ENCODE data around the gene ZFP92. TPM values are rescaled to one million over a fixed set of nuclear protein-coding genes. Genes with fewer than 3 reads are reported as not detected.

Gene ZFP92
- total and polyA plus RNA-seq, 2 donors = 0.19 to 0.27 TPM

GRCh38 chrX:153420851-153421599, 9.8 kb downstream of the ZFP92 start:
- Histone ChIP-seq H3K9me3 (ENCODE audit: control insufficient read depth in 2 of 2, insufficient read depth in 1 of 2, low read length in 1 of 2) (no peaks in the 10 kb centered on the region), H3K4me1 (ENCODE audit: control insufficient read depth in 2 of 2, insufficient read depth in 2 of 2, low read length in 2 of 2) (no peaks in the 10 kb centered on the region), H3K27me3 (ENCODE audit: control insufficient read depth in 2 of 2, insufficient read depth in 1 of 2, low read length in 1 of 2) (no peaks in the 10 kb centered on the region), H3K4me3 (ENCODE audit: low read length in 2 of 2) (no peak overlapping the region), H3K36me3 (ENCODE audit: control insufficient read depth in 2 of 2, insufficient read depth in 2 of 2, low read length in 1 of 2) (peaks cover 0 to 3% of the 10 kb centered on the region in 2 donors), H3K27ac (ENCODE audit: low read depth in 1 of 2, low read length in 1 of 2) (no peak overlapping the region)
- WGBS = 98% methylated on average over 90 of the region's 91 CpGs
- no peak for DNase-seq (ENCODE audit: low read depth in 6 of 9, low spot score in 9 of 9)

- H3K27me3 ChIP-seq (ENCODE audit: control insufficient read depth in 2 of 2, insufficient read depth in 1 of 2, low read length in 1 of 2) = no peaks in the 10 kb centered on the region
- 99% methylated on average over 18 of the region's 18 CpGs for WGBS
- H3K9me3 ChIP-seq (ENCODE audit: control insufficient read depth in 2 of 2, insufficient read depth in 1 of 2, low read length in 1 of 2) = no peaks in the 10 kb centered on the region
- H3K4me3 ChIP-seq (ENCODE audit: low read length in 2 of 2) = no peak overlapping the region
- H3K4me1 ChIP-seq (ENCODE audit: control insufficient read depth in 2 of 2, insufficient read depth in 2 of 2, low read length in 2 of 2) = no peaks in the 10 kb centered on the region
- H3K36me3 ChIP-seq (ENCODE audit: control insufficient read depth in 2 of 2, insufficient read depth in 2 of 2, low read length in 1 of 2) = peaks cover 0 to 3% of the 10 kb centered on the region in 2 donors
- no peak overlapping the region for H3K27ac ChIP-seq (ENCODE audit: low read depth in 1 of 2, low read length in 1 of 2)
- DNase-seq (ENCODE audit: low read depth in 6 of 9, low spot score in 9 of 9) = no peak
Measured at GRCh38 chrX:153421856-153422255, 10.6 kb downstream of the ZFP92 start.

- no peak overlapping the region for H3K4me3 ChIP-seq (ENCODE audit: low read length in 2 of 2)
- no peaks in the 10 kb centered on the region for H3K4me1 ChIP-seq (ENCODE audit: control insufficient read depth in 2 of 2, insufficient read depth in 2 of 2, low read length in 2 of 2)
- no peak for DNase-seq (ENCODE audit: low read depth in 6 of 9, low spot score in 9 of 9)
- H3K36me3 ChIP-seq (ENCODE audit: control insufficient read depth in 2 of 2, insufficient read depth in 2 of 2, low read length in 1 of 2) = peaks cover 0 to 3% of the 10 kb centered on the region in 2 donors
- no peaks in the 10 kb centered on the region for H3K9me3 ChIP-seq (ENCODE audit: control insufficient read depth in 2 of 2, insufficient read depth in 1 of 2, low read length in 1 of 2)
- no peaks in the 10 kb centered on the region for H3K27me3 ChIP-seq (ENCODE audit: control insufficient read depth in 2 of 2, insufficient read depth in 1 of 2, low read length in 1 of 2)
- WGBS = 94% methylated on average over 8 of the region's 8 CpGs
- no peak overlapping the region for H3K27ac ChIP-seq (ENCODE audit: low read depth in 1 of 2, low read length in 1 of 2)
Measured at GRCh38 chrX:153423652-153424051, 12.4 kb downstream of the ZFP92 start.

- DNase-seq (ENCODE audit: low read depth in 6 of 9, low spot score in 9 of 9) = no peak
- WGBS = 96% methylated on average over 3 of the region's 3 CpGs
Measured at GRCh38 chrX:153426204-153426603, 14.9 kb downstream of the ZFP92 start.

GRCh38 chrX:153430796-153431195, 19.5 kb downstream of the ZFP92 start:
- Histone ChIP-seq H3K9me3 (ENCODE audit: control insufficient read depth in 2 of 2, insufficient read depth in 1 of 2, low read length in 1 of 2) (peaks cover 0 to 11% of the 10 kb centered on the region in 2 donors), H3K4me1 (ENCODE audit: control insufficient read depth in 2 of 2, insufficient read depth in 2 of 2, low read length in 2 of 2) (no peaks in the 10 kb centered on the region), H3K27ac (ENCODE audit: low read depth in 1 of 2, low read length in 1 of 2) (no peak overlapping the region), H3K36me3 (ENCODE audit: control insufficient read depth in 2 of 2, insufficient read depth in 2 of 2, low read length in 1 of 2) (no peaks in the 10 kb centered on the region), H3K4me3 (ENCODE audit: low read length in 2 of 2) (no peak overlapping the region), H3K27me3 (ENCODE audit: control insufficient read depth in 2 of 2, insufficient read depth in 1 of 2, low read length in 1 of 2) (no peaks in the 10 kb centered on the region)
- no peak for DNase-seq (ENCODE audit: low read depth in 6 of 9, low spot score in 9 of 9)
- 93% methylated on average over 6 of the region's 6 CpGs for WGBS

More at GRCh38 chrX:153426204-153426603, 14.9 kb downstream of the ZFP92 start:
- no peaks in the 10 kb centered on the region for H3K27me3 ChIP-seq (ENCODE audit: control insufficient read depth in 2 of 2, insufficient read depth in 1 of 2, low read length in 1 of 2)
- no peak overlapping the region for H3K27ac ChIP-seq (ENCODE audit: low read depth in 1 of 2, low read length in 1 of 2)
- no peak overlapping the region for H3K4me3 ChIP-seq (ENCODE audit: low read length in 2 of 2)
- no peaks in the 10 kb centered on the region for H3K36me3 ChIP-seq (ENCODE audit: control insufficient read depth in 2 of 2, insufficient read depth in 2 of 2, low read length in 1 of 2)
- H3K4me1 ChIP-seq (ENCODE audit: control insufficient read depth in 2 of 2, insufficient read depth in 2 of 2, low read length in 2 of 2) = no peaks in the 10 kb centered on the region
- H3K9me3 ChIP-seq (ENCODE audit: control insufficient read depth in 2 of 2, insufficient read depth in 1 of 2, low read length in 1 of 2) = peaks cover 0 to 8% of the 10 kb centered on the region in 2 donors

GRCh38 chrX:153433161-153433680, 21.9 kb downstream of the ZFP92 start:
- DNase-seq (ENCODE audit: low read depth in 6 of 9, low spot score in 9 of 9) = no peak
- H3K27ac ChIP-seq (ENCODE audit: low read depth in 1 of 2, low read length in 1 of 2) = no peak overlapping the region
- no peaks in the 10 kb centered on the region for H3K4me1 ChIP-seq (ENCODE audit: control insufficient read depth in 2 of 2, insufficient read depth in 2 of 2, low read length in 2 of 2)
- H3K36me3 ChIP-seq (ENCODE audit: control insufficient read depth in 2 of 2, insufficient read depth in 2 of 2, low read length in 1 of 2) = no peaks in the 10 kb centered on the region
- 91% methylated on average over 12 of the region's 12 CpGs for WGBS
- peaks cover 0 to 11% of the 10 kb centered on the region in 2 donors for H3K9me3 ChIP-seq (ENCODE audit: control insufficient read depth in 2 of 2, insufficient read depth in 1 of 2, low read length in 1 of 2)
- no peaks in the 10 kb centered on the region for H3K27me3 ChIP-seq (ENCODE audit: control insufficient read depth in 2 of 2, insufficient read depth in 1 of 2, low read length in 1 of 2)
- H3K4me3 ChIP-seq (ENCODE audit: low read length in 2 of 2) = no peak overlapping the region

- 95% methylated on average over 17 of the region's 17 CpGs for WGBS
- Histone ChIP-seq H3K4me1 (ENCODE audit: control insufficient read depth in 2 of 2, insufficient read depth in 2 of 2, low read length in 2 of 2) (no peaks in the 10 kb centered on the region), H3K9me3 (ENCODE audit: control insufficient read depth in 2 of 2, insufficient read depth in 1 of 2, low read length in 1 of 2) (peaks cover 0 to 11% of the 10 kb centered on the region in 2 donors), H3K27ac (ENCODE audit: low read depth in 1 of 2, low read length in 1 of 2) (no peak overlapping the region), H3K4me3 (ENCODE audit: low read length in 2 of 2) (no peak overlapping the region), H3K36me3 (ENCODE audit: control insufficient read depth in 2 of 2, insufficient read depth in 2 of 2, low read length in 1 of 2) (no peaks in the 10 kb centered on the region), H3K27me3 (ENCODE audit: control insufficient read depth in 2 of 2, insufficient read depth in 1 of 2, low read length in 1 of 2) (no peaks in the 10 kb centered on the region)
- DNase-seq (ENCODE audit: low read depth in 6 of 9, low spot score in 9 of 9) = no peak
Measured at GRCh38 chrX:153433781-153434285, 22.6 kb downstream of the ZFP92 start.

- no peak for DNase-seq (ENCODE audit: low read depth in 6 of 9, low spot score in 9 of 9)
- Histone ChIP-seq H3K36me3 (ENCODE audit: control insufficient read depth in 2 of 2, insufficient read depth in 2 of 2, low read length in 1 of 2) (no peaks in the 10 kb centered on the region), H3K4me3 (ENCODE audit: low read length in 2 of 2) (no peak overlapping the region), H3K4me1 (ENCODE audit: control insufficient read depth in 2 of 2, insufficient read depth in 2 of 2, low read length in 2 of 2) (no peaks in the 10 kb centered on the region), H3K9me3 (ENCODE audit: control insufficient read depth in 2 of 2, insufficient read depth in 1 of 2, low read length in 1 of 2) (peaks cover 0 to 11% of the 10 kb centered on the region in 2 donors), H3K27me3 (ENCODE audit: control insufficient read depth in 2 of 2, insufficient read depth in 1 of 2, low read length in 1 of 2) (no peaks in the 10 kb centered on the region), H3K27ac (ENCODE audit: low read depth in 1 of 2, low read length in 1 of 2) (no peak overlapping the region)
- WGBS = 91% methylated on average over 8 of the region's 8 CpGs
Measured at GRCh38 chrX:153434801-153435200, 23.5 kb downstream of the ZFP92 start.

GRCh38 chrX:153435845-153436244, 24.6 kb downstream of the ZFP92 start:
- no peak overlapping the region for H3K4me3 ChIP-seq (ENCODE audit: low read length in 2 of 2)
- no peak overlapping the region for H3K27ac ChIP-seq (ENCODE audit: low read depth in 1 of 2, low read length in 1 of 2)
- H3K4me1 ChIP-seq (ENCODE audit: control insufficient read depth in 2 of 2, insufficient read depth in 2 of 2, low read length in 2 of 2) = no peaks in the 10 kb centered on the region
- no peaks in the 10 kb centered on the region for H3K36me3 ChIP-seq (ENCODE audit: control insufficient read depth in 2 of 2, insufficient read depth in 2 of 2, low read length in 1 of 2)
- WGBS = 85% methylated on average over 3 of the region's 3 CpGs
- no peak for DNase-seq (ENCODE audit: low read depth in 6 of 9, low spot score in 9 of 9)
- H3K27me3 ChIP-seq (ENCODE audit: control insufficient read depth in 2 of 2, insufficient read depth in 1 of 2, low read length in 1 of 2) = no peaks in the 10 kb centered on the region
- peaks cover 0 to 7% of the 10 kb centered on the region in 2 donors for H3K9me3 ChIP-seq (ENCODE audit: control insufficient read depth in 2 of 2, insufficient read depth in 1 of 2, low read length in 1 of 2)
